ENCODE data around the gene SUPV3L1.
A peak's percentile ranks its signal among the peaks of the same experiment; 100 is the strongest.
"Not testable (repeated sequence)": the region's sequence is repeated elsewhere in the genome, so short reads cannot be mapped to it uniquely, and the experiment has no call there.

The SUPV3L1 gene

DNA sequence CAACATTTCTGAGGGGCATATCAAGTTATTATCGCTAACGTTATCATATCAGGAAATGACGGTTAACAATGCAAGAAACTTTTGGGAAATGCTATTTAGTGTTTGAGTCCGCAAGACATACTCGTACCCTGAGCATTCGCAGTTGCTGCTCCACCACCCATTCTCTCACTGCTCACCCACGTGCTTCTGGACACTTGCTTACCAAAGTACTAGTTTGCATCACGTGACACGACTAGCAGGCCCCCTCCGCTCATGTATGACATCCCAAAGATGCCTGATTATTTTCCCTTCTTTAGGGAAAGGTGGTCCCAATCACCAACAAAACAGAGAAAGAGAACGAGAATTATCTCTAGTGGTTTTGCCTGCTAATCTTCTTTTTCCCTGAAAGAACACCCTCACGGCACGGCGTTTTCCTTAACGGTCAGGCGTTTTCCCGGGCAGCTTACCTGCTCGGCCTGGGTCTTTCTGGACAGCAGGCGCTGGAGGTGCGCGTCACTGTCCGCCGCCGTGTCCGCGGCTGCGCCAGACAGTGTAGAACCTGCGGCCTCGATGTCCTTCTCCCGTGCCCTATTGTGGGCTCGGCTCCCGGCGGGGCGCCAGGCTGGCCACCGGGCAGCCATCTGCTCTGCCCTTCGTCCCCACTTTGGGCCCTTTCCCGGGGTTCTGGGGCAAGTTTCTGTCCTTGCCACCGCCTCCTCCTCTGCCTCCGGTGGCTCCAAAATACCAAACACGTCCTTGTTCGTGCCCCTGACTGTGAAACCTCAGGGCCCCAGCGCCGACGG is at the start of gene SUPV3L1:
SUPV3L1 (plus strand) TSS at position 492 of the 782 bp plus-strand sequence; CDS start at position 550, 58 bp downstream.
- Mint-ChIP-seq H3K27ac (peak within 1 kb of the TSS; percentile 100), H3K4me1 (ENCODE audit: low read depth) (peaks cover 36% of the 10 kb centered on the region)

DNA sequence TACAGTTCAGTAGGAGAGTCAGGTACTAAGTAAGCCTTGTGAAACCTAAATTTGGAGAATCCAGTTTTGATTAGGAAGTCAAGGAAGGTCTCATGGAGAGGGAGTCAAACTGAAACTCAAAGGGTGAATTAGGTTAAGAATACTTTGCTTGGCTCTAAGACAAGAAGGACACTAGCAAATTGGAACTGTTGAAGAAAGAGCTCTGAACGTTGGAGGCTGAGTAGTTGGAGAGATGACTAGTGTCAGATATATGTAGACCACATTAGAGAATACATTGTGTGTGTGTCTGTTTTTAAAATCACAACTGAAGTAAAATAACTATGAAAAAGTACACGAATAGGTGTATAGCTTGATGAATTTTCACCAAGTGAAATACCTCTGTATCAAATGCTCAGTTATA is 49.8 kb upstream of the SUPV3L1 start:
- H3K4me3 Mint-ChIP-seq = no peak overlapping the region
- H3K27ac Mint-ChIP-seq = peak overlapping the region; percentile 5
- no peaks in the 10 kb centered on the region for H3K36me3 Mint-ChIP-seq
- peaks cover 43% of the 10 kb centered on the region for H3K4me1 Mint-ChIP-seq (ENCODE audit: low read depth)
- no peaks in the 10 kb centered on the region for H3K27me3 Mint-ChIP-seq
- H3K9me3 Mint-ChIP-seq (ENCODE audit: low read depth) = no peaks in the 10 kb centered on the region

More for the DNA sequence above, at the start of gene SUPV3L1:
- Mint-ChIP-seq H3K4me3 (peak within 1 kb of the TSS; percentile 98), H3K36me3 (peaks cover 4% of the 10 kb centered on the region), H3K27me3 (no peaks in the 10 kb centered on the region), H3K9me3 (ENCODE audit: low read depth) (no peaks in the 10 kb centered on the region)

DNA sequence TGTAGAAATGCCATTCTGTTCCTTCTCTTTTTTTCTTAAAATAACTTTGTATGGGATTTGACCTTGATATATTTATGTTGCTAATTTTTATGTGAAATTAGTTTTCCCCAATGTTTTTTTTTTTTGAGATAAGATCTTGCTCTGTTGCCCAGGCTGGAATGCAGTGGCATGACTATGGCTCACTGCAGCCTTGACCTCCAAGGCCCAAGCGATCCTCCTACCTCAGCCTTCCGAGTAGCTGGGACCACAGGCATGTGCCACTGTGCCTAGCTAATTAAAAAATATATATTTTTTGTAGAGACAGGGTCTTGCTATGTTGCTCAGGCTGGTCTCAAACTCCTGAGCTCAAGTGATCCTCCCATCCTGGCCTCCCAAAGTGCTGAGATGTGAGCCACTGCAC is 40.1 kb upstream of the SUPV3L1 start:
- Mint-ChIP-seq H3K27ac (no peak overlapping the region), H3K27me3 (no peaks in the 10 kb centered on the region), H3K36me3 (peaks cover 4% of the 10 kb centered on the region), H3K4me1 (ENCODE audit: low read depth) (peaks cover 27% of the 10 kb centered on the region), H3K4me3 (no peak overlapping the region), H3K9me3 (ENCODE audit: low read depth) (no peaks in the 10 kb centered on the region)

DNA sequence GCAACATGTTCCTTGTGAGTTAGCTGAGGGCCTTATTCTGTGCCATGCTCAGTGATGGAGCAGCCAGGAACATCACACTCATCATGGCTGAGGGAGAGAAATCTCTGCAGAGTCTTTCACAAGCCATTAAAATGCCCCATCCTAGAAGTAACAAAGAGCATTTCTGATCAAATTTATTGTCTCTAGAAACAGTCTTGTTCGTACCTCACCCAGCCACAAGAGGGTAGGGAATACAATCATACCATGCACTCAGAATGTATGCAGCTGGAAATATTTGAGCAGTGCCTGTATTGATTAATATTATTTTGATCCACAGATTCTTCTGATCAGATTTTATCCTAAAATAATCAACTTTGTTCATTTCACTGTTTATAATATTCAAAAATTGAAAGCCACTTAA is 38.7 kb upstream of the SUPV3L1 start:
- Mint-ChIP-seq H3K9me3 (ENCODE audit: low read depth) (no peaks in the 10 kb centered on the region), H3K4me3 (no peak overlapping the region), H3K4me1 (ENCODE audit: low read depth) (peaks cover 34% of the 10 kb centered on the region), H3K27me3 (no peaks in the 10 kb centered on the region), H3K36me3 (peaks cover 4% of the 10 kb centered on the region), H3K27ac (no peak overlapping the region)

DNA sequence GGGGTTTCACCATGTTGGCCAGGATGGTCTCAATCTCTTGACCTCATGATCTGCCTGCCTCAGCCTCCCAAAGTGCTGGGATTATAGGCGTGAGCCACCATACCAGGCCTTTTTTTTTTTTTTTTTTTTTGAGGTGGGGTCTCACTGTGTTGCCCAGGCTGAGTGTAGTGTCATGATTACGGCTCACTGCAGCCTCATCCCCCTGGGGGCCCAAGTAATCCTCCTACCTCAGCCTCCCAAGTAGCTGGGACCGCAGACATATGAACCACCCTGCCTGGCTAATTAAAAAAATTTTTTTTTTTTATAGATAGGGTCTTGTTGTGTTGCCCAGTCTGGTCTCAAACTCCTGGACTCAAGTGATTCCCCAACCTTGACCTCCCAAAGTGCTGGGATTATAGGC is 38.0 kb upstream of the SUPV3L1 start:
- H3K27me3 Mint-ChIP-seq; H3K9me3 Mint-ChIP-seq (ENCODE audit: low read depth); H3K36me3 Mint-ChIP-seq; H3K4me3 Mint-ChIP-seq; H3K27ac Mint-ChIP-seq: not testable (repeated sequence)
- H3K4me1 Mint-ChIP-seq (ENCODE audit: low read depth) = peaks cover 41% of the 10 kb centered on the region

DNA sequence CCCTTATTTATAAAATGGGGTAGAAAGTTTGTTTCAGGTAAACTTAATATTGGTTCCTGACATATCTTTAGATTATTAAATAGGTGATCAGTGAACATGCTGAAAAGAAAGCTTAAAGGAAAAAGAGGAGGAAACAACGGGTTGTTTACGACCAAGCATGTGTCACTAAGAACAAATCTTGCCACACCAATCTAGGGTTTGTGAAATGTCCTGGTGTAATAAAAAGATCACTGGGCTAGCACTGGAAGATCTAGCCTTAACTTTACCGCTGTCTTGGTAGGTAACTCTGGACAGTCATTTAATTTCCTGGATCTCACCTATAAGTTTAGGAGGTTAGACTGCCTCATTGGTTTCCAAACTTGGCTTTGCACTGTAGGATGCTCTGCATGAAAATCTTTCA is 37.1 kb upstream of the SUPV3L1 start:
- Mint-ChIP-seq H3K9me3 (ENCODE audit: low read depth) (no peaks in the 10 kb centered on the region), H3K36me3 (peaks cover 6% of the 10 kb centered on the region), H3K27me3 (no peaks in the 10 kb centered on the region), H3K4me3 (no peak overlapping the region), H3K27ac (no peak overlapping the region), H3K4me1 (ENCODE audit: low read depth) (peaks cover 43% of the 10 kb centered on the region)

DNA sequence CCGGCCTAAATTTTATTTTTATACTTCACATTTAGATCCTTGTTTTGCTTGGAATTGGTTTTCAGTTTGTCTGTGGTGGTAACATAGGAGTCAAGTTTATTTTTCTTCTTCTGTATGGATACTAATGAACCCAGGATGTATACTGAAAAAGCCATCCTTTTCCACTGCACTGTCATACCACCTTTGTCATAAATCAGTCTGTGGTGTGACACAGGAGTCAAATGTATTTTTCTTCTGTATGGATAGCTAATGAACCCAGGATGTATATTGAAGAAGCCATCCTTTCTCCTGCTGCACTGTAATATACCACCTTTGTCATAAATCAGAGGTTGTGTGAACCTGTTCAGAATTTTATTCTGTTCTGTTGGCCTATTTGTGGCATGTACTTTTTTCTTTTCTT is 34.7 kb upstream of the SUPV3L1 start:
- Mint-ChIP-seq H3K27ac (no peak overlapping the region), H3K4me3 (no peak overlapping the region), H3K4me1 (ENCODE audit: low read depth) (peaks cover 41% of the 10 kb centered on the region), H3K27me3 (no peaks in the 10 kb centered on the region), H3K9me3 (ENCODE audit: low read depth) (no peaks in the 10 kb centered on the region), H3K36me3 (peaks cover 9% of the 10 kb centered on the region)

DNA sequence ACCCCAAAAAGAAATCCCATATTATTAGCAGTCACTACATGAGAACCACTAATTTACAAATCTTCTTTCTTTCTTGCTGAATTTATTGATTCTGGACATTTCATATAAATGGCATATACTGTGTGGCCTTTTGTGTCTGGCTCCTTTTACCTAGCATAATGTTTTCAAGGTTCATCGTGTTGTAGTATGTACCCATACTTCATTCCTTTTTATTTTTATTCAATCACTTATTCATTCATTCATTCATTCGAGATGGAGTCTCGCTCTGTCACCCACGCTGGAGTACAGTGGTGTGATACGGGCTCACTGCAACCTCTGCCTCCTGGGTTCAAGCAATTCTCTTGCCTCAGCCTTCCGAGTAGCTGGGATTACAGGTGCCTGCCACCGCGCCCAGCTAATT is 34.2 kb upstream of the SUPV3L1 start:
- no peak overlapping the region for H3K27ac Mint-ChIP-seq
- peaks cover 9% of the 10 kb centered on the region for H3K36me3 Mint-ChIP-seq

DNA sequence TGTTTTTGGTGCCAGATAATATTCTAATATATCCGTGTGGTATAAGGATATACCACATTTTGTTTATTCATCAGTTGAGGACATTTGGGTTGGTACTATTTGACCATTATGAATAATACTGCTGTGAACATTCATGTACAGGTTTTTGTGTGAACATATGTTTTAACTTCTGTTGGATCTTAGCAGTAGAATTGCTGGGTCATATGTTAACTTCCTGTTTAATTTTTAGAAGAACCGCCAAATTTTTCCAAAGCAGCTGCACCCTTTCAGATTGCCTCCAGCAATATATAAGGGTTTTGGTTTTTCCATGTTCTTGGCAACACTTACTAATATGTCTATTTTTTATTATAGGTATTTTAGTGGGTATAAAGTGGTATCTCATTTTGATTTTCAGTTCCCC is 33.3 kb upstream of the SUPV3L1 start:
- H3K27me3 Mint-ChIP-seq = no peaks in the 10 kb centered on the region
- peaks cover 41% of the 10 kb centered on the region for H3K4me1 Mint-ChIP-seq (ENCODE audit: low read depth)
- H3K9me3 Mint-ChIP-seq (ENCODE audit: low read depth) = no peaks in the 10 kb centered on the region
- H3K4me3 Mint-ChIP-seq = no peak overlapping the region
- H3K36me3 Mint-ChIP-seq = peaks cover 9% of the 10 kb centered on the region
- H3K27ac Mint-ChIP-seq = peak overlapping the region; percentile 30

More for the DNA sequence above, 34.2 kb upstream of the SUPV3L1 start:
- Mint-ChIP-seq H3K4me3 (no peak overlapping the region), H3K4me1 (ENCODE audit: low read depth) (peaks cover 41% of the 10 kb centered on the region), H3K9me3 (ENCODE audit: low read depth) (no peaks in the 10 kb centered on the region), H3K27me3 (no peaks in the 10 kb centered on the region)

DNA sequence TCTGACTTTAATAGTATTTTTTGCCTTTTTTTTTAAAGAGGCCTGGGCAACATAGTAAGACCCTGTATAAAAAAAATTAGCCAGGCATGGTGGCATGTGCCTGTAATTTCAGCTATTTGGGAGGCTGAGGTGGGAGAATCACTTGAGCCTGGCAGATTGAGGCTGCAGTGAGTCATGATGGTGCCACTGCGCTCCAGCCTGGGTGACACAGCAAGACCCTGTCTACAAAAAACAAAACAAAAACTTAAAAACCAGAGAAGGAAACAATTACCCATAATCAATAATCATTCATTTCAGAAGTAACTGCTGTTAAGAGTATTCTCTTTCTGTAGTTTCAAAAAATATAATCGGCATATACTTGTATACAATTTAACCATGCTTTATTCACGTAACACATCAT is 28.1 kb upstream of the SUPV3L1 start:
- Mint-ChIP-seq H3K27me3 (no peaks in the 10 kb centered on the region), H3K9me3 (ENCODE audit: low read depth) (no peaks in the 10 kb centered on the region), H3K36me3 (peaks cover 2% of the 10 kb centered on the region), H3K4me1 (ENCODE audit: low read depth) (peaks cover 13% of the 10 kb centered on the region), H3K4me3 (no peak overlapping the region), H3K27ac (no peak overlapping the region)

DNA sequence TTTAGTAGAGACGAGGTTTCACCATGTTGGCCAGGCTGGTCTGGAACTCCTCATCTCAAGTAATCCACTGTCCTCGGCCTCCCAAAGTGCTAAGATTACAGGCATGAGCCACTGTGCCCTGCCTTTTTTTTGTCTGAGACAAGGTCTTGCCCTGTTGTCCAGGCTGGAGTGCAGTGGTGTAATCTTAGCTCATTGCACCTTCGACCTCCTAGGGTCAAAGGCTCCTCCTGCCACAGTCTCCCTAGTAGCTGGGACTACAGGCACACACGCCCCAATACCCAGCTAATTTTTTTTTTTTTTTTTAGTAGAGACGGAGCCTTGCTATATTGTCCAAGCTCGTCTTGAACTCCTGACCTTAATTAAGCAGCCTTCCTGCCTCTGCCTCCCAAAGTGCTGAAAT is 26.8 kb upstream of the SUPV3L1 start:
- H3K9me3 Mint-ChIP-seq (ENCODE audit: low read depth) = no peaks in the 10 kb centered on the region
- H3K36me3 Mint-ChIP-seq = peaks cover 3% of the 10 kb centered on the region

DNA sequence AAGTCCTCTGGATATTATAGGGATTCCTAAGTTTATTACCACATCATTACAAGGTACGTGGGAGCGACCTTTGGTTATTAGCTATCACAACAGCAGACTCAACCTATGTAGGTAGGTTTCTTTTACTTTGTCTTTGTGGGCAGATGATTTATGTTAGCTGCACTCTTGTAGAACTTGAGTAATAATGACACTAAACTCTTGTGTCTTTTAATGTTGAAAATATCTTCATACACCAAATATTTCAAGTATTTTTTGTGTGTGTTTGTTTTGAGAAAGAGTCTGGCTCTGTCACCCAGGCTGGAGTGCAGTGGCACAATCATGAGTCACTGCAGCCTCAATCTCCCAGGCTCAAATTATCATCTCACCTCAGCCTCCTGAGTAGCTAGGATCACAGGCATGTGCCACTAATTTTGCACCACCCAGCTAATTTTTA is 19.2 kb upstream of the SUPV3L1 start:
- H3K4me1 Mint-ChIP-seq (ENCODE audit: low read depth) = no peaks in the 10 kb centered on the region
- H3K27ac Mint-ChIP-seq = no peak overlapping the region
- H3K4me3 Mint-ChIP-seq = no peak overlapping the region
- peaks cover 3% of the 10 kb centered on the region for H3K36me3 Mint-ChIP-seq
- H3K9me3 Mint-ChIP-seq (ENCODE audit: low read depth) = no peaks in the 10 kb centered on the region
- no peaks in the 10 kb centered on the region for H3K27me3 Mint-ChIP-seq

More for the DNA sequence above, 26.8 kb upstream of the SUPV3L1 start:
- no peak overlapping the region for H3K4me3 Mint-ChIP-seq
- no peak overlapping the region for H3K27ac Mint-ChIP-seq
- H3K27me3 Mint-ChIP-seq = no peaks in the 10 kb centered on the region
- peaks cover 8% of the 10 kb centered on the region for H3K4me1 Mint-ChIP-seq (ENCODE audit: low read depth)

DNA sequence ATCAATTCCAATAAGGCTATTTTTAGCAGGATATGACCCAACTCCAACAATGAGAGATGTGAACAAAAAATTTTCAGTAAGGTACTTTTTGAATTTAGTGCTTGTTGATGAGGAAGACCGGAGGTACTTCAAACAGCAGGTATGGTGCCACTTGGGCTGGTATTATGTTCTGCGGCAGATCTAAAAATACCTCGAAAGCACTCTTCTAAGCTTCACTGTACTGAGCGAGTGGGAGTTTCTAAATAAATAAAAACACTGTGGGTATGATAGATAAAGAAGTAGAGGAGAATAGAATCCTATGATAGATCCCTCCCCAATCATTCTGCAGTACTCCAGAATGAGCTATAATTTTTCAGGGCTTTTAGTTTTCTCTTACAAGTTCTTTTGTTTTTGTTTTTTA is 11.5 kb upstream of the SUPV3L1 start:
- Mint-ChIP-seq H3K4me1 (ENCODE audit: low read depth) (no peaks in the 10 kb centered on the region), H3K27me3 (no peaks in the 10 kb centered on the region), H3K9me3 (ENCODE audit: low read depth) (no peaks in the 10 kb centered on the region), H3K4me3 (no peak overlapping the region), H3K27ac (peak overlapping the region; percentile 34), H3K36me3 (no peaks in the 10 kb centered on the region)

DNA sequence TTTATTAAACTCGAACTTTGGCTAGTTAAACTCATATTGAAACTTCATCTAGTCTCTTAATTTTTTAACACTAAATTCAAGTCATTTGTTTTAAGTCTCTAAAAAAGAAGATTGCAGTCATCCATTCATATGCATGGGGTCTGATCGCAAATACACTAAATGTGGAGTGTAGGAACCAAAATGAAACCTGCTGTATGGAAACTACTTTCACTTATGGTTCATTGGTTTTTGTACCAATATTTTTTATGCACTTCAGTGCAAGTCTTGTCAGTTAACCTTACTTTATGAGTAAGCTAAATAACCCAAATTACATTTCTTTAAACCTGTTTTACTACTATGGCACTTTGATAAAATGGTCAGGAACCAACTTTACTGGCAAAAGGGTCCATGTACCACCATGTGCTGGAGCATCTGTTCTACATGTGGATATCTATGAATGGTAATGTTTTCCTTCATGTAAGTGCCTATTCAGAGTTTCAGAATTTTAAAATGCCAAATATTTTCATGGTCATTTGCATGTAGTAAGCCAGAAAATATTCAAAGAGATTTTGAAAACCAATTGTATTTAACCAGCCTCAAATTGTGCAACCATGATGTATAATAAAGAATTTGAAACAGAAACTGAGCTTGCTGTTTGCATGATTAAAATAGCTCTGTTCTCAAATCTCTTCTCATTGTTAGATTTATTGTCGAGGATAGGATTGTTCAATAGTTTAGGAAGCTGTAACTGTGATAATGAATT is 7.6 kb upstream of the SUPV3L1 start:
- Mint-ChIP-seq H3K4me1 (ENCODE audit: low read depth) (no peaks in the 10 kb centered on the region), H3K9me3 (ENCODE audit: low read depth) (no peaks in the 10 kb centered on the region), H3K27me3 (no peaks in the 10 kb centered on the region), H3K36me3 (no peaks in the 10 kb centered on the region), H3K27ac (no peak overlapping the region), H3K4me3 (no peak overlapping the region)

DNA sequence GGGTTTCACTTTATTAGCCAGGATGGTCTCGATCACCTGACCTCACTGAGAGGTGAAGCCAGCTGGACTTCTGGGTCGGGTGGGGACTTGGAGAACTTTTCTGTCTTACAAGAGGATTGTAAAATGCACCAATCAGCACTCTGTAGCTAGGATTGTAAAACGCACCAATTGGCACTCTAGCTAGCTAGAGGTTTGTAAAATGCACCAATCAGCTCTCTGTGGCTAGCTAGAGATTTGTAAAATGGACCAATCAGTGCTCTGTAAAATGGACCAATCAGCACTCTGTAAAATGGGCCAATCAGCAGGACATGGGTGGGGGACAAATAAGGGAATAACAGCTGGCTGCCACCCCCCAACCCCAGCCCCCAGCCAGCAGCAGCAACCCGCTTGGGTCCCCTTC is 4.7 kb upstream of the SUPV3L1 start:
- not testable (repeated sequence) for H3K4me1 Mint-ChIP-seq (ENCODE audit: low read depth); H3K27ac Mint-ChIP-seq; H3K27me3 Mint-ChIP-seq; H3K4me3 Mint-ChIP-seq; H3K9me3 Mint-ChIP-seq (ENCODE audit: low read depth); H3K36me3 Mint-ChIP-seq

Data from activated naive CD8-positive, alpha-beta T cell (primary cell).